ENCODE measurements around the gene SLC7A5.
"Not testable (repeated sequence)": the region's sequence is repeated elsewhere in the genome, so short reads cannot be mapped to it uniquely, and the experiment has no call there.

The SLC7A5 gene

DNA sequence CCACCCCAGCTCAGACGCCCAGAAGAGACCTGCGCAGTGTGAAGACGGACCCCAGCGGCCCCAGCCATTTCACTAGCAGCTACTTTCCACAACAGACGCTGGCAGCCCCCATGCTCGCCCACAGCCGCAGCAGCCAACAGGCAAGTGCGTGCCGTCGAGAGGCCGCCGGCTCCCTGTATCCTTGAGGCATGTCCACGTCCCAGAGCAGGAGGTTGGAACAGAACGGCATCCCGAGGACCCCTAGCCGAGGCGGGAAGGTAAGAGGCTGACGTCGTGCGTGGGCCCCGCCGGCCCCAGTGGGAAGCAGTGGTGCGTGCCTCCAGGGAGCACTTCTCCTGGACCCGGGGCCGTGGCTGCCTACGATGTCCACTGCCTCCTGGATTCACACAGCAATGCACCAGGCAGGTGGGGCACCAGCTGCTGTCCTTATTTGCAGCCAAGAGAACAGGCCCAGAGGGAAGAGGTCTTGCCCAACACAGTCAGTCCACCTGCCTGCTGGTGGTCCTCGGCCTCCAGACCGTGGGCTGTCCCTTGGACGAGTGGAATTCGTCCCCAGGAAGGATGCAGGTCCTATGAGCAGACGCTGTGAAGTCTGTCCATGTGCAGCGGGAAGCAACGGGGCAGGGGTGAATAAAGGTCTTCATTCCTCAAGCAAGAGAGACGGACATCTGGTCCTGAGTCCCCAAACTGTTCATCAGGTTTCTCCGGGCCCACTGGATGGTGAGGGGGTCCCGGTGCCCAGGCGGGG lies 38.5 kb downstream of the SLC7A5 start:
- no peak for TF ChIP-seq ZFX (IDR thresholded peaks at IDR 0.05)
- TF ChIP-seq, protein P1, sequence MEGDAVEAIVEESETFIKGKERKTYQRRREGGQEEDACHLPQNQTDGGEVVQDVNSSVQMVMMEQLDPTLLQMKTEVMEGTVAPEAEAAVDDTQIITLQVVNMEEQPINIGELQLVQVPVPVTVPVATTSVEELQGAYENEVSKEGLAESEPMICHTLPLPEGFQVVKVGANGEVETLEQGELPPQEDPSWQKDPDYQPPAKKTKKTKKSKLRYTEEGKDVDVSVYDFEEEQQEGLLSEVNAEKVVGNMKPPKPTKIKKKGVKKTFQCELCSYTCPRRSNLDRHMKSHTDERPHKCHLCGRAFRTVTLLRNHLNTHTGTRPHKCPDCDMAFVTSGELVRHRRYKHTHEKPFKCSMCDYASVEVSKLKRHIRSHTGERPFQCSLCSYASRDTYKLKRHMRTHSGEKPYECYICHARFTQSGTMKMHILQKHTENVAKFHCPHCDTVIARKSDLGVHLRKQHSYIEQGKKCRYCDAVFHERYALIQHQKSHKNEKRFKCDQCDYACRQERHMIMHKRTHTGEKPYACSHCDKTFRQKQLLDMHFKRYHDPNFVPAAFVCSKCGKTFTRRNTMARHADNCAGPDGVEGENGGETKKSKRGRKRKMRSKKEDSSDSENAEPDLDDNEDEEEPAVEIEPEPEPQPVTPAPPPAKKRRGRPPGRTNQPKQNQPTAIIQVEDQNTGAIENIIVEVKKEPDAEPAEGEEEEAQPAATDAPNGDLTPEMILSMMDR (conservative IDR thresholded peaks at IDR 0.05) = no peak
- H3K27ac ChIP-seq = no peak overlapping the region

DNA sequence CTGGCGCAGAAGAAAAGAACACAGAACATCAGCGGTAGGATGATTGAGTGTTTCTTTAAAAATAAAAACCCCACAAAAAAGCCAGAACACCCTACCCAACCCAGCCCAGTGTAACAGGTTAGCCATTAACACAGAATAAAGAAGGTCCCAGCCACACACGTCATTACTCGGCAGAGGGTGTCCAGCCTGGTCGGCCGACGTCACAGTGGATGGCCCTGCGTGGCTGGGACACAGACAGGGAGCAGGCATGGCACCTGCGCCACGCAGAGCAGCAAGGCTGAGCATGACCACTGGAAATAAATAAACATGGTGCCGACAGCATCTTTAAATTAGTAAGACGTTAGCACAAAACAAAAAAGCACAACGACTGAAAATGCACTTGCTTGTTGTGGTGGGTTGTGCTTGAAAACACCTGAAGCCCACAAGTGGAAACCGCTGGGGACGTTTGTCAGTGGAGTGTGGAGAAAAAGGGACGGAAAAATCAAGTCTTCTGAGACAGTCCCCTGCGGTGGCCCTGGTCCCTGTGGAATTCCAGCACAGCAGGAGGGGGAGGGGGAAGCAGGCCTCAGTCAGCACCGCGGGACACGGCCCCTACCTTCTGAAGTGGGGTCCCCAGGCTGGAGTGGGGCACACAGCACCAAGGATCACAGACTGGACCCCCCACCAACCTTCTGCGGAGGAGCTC lies 39.2 kb downstream of the SLC7A5 start:
- no peak overlapping the region for H3K27ac ChIP-seq
- TF ChIP-seq, protein P1 (conservative IDR thresholded peaks at IDR 0.05) = no peak
- no peak for TF ChIP-seq ZFX (IDR thresholded peaks at IDR 0.05)

DNA sequence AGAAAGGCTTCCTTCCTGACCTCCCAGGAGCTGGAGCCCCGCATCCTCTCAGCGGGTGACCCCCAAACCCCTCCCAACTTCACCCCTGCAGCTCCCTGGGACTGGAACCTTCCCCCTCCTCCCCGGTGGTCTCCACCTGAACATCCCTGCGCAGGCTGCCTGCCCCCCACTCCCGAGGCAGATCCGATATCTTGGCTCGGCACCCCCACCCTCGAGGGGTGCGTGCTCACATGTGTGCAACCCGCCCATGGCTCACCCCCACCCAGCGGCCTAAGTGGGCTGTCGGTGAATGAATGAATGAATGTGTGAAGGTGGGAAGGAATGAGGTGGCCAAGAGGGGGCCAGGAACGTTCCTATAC lies 39.7 kb downstream of the SLC7A5 start:
- no peak overlapping the region for H3K27ac ChIP-seq
- no peak for TF ChIP-seq ZFX (IDR thresholded peaks at IDR 0.05)
- TF ChIP-seq, protein P1 (conservative IDR thresholded peaks at IDR 0.05) = no peak

DNA sequence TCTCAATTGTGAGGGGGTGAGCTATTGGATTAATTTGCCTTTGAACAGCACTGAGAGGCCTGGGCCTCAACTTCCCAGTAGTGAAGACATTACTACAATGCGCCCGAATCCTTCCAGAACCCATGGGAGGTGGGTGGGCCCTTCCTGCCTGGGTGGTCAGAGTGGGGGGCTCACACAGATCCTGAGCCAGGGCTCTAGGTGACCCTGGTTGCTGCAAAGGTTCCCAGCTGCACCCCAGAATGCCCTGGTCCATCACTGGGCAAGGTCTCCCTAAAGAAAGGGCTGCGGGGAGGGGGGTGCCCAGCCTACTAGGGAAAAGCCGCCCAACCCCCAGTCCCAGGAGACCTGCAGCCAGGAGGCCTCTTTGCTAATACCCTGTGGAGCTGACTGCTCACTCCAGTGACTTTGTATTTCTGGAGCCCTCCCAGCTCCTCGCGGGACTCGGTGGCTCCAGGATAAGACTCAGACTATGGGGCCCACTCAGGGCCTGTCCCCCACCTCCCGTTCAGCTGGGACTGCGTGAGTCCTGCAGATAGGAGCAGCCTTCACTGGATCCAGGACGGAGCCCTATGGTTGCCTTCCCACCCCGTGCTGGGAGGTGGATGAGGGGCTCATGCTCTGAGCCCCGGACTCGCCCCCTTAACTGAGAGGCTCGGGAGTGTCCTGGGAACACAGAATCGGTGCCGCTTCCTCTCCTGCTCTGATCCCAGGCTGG lies 40.2 kb downstream of the SLC7A5 start:
- H3K27ac ChIP-seq = no peak overlapping the region
- TF ChIP-seq, protein P1 (conservative IDR thresholded peaks at IDR 0.05) = no peak
- no peak for TF ChIP-seq ZFX (IDR thresholded peaks at IDR 0.05)

DNA sequence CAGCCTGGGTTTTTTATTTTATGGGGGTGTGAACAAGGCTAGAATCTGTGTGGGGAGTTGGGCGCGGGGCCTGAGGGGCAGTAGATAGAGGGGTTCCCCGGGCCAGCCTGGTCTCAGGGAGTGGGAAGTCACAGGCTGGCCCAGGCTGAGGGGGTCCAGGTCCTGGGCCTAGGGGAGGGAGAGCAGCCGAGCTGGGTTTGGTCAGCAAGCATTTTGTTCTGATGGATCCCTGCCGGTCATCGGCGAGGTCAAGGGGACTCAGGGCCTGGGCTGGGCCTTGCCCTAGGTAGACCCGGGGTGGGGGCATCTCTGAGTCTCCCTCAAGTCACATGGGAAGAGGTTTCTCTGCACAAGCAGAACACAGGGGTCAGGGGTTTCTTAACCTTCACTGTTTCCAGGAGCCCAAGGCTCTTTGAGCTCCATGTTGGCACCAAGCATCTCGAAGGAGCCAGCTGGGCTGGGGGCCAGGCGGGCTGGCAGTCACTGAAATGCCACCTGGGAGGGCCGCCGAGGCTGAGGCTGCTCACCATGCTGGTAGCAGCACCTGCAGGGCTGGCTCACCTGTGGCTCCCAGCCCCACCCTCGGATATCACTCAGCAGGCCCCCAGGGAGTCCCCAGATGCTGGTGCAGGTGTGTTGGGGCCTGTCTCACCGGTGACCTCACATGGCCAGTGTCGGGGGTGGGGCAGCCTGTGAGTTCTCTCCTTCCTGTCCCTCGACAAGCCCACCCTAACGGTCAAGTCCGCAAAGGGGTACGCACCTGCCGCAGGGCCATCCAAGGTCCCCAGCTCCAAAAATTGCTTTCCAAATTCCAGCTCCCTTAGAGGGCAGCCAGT lies 41.0 kb downstream of the SLC7A5 start:
- no peak overlapping the region for H3K27ac ChIP-seq
- TF ChIP-seq, protein P1 (conservative IDR thresholded peaks at IDR 0.05) = no peak
- TF ChIP-seq ZFX (IDR thresholded peaks at IDR 0.05) = no peak

DNA sequence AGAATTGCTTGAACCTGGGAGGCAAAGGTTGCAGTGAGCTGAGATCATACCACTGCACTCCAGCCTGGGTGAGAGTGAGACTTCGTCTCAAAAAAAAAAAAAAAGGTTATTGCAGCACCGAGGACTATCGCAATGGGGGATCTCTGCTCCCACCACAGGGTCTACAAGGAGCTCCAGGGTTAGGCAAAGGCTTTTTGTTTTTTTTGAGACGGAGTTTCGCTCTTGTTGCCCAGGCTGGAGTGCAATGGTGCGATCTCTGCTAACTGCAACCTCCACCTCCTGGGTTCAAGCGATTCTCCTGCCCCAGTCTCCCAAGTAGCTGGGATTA lies 41.8 kb downstream of the SLC7A5 start:
- H3K27ac ChIP-seq = not testable (repeated sequence)

DNA sequence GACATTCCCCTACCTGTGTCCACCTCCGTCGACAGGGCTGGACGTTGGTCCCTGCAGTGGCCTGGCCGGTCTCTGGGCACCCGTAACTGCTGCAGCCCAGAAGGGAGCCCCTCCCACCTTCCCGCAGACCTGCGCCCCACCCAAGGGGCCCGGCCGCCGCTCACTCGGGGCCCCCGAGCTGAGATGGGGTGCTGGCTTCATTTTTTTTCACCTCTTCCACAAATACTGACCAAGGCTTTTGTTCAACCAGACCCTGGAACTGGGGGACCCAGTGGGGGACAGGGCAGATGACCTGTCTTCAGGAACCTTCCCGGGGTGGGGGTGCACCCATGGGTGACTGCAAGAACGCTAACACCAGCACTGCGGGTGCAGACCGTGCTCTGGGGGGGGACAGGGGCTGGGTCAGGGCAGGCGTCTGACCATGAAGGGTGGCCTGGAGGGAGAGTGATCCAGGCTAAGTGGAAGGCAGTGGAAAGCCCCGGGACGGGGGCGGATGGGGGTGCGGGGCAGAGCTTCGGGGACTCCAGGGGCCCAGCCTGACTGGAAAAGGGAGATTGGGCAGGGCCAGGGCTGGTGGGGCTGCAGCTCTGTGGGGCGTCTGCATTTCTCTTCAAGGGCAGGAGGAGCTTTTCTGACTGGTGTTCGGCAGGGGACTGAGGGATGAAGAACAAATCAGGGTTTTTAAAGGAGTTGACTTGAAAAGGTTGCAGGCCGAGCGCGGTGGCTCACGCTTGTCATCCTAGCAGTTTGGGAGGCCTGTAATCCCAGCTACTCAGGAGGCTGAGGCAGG lies 42.3 kb downstream of the SLC7A5 start:
- TF ChIP-seq, protein P1 (conservative IDR thresholded peaks at IDR 0.05) = no peak
- TF ChIP-seq ZFX (IDR thresholded peaks at IDR 0.05) = no peak
- H3K27ac ChIP-seq = no peak overlapping the region

DNA sequence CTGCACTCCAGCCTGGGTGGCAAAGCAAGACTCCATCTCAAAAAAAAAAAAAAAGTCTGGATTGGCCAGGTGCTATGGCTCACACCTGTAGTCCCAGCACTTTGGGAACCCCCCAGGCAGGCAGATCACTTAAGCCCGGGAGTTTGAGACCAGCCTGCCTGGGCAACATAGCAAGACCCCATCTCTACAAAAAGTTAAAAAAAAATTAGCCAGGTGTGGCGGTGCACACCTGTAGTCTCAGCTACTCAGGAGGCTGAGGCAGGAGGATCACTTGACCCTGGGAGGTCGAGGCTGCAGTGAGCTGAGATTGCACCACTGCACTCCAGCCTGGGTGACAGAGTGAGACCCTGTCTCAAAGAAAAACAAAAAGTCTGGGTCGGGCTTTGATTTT lies 42.9 kb downstream of the SLC7A5 start:
- H3K27ac ChIP-seq = not testable (repeated sequence)

DNA sequence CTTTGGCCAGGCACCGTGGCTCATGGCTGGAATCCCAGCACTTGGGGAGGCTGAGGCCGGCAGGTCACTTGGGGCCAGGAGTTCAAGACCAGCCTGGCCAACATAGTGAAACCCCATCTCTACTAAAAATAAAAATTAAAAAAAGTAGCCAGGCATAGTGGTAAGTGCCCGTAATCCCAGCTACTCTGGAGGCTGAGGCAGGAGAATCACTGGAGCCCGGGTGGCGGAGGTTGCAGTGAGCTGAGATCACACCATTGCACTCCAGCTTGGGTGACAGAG lies 43.5 kb downstream of the SLC7A5 start:
- not testable (repeated sequence) for H3K27ac ChIP-seq

All from C4-2B (cell line).